ENCODE measurements around the gene AUTS2. TPM values are rescaled to one million over a fixed set of nuclear protein-coding genes. Genes with fewer than 3 reads are reported as not detected.

Gene AUTS2
- total RNA-seq, 1 experiment from 2014 or later, result 50.0 TPM

DNA sequence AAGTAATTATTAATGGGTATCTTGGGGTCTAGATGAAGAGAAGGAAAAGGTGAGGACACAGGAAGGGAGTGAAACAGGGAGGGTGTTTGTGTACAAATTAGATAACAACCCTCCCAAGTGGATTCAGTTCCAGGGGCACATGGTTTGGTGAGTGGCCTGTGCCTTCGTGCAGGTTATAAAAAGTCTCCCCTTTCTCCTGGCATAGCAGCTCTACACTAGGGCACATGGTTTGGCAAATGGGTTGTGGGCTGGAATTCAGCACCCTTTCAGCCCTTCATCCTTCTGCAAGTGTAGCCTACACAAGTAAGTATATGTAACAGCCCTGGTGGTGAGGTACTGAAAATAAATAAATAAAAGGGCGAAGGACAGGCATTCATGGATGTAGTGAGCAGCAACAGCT is 359.4 kb downstream of the AUTS2 start (continued):
- TF ChIP-seq, protein P1, sequence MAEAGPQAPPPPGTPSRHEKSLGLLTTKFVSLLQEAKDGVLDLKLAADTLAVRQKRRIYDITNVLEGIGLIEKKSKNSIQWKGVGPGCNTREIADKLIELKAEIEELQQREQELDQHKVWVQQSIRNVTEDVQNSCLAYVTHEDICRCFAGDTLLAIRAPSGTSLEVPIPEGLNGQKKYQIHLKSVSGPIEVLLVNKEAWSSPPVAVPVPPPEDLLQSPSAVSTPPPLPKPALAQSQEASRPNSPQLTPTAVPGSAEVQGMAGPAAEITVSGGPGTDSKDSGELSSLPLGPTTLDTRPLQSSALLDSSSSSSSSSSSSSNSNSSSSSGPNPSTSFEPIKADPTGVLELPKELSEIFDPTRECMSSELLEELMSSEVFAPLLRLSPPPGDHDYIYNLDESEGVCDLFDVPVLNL (CRISPR knock-in tag; IDR thresholded peaks at IDR 0.05; ENCODE audit: borderline replicate concordance, low read depth), result no peak
- TF ChIP-seq KAT7 (CRISPR knock-in tag; IDR thresholded peaks at IDR 0.05; ENCODE audit: borderline replicate concordance) (no peak), ZNF138 (CRISPR knock-in tag; conservative IDR thresholded peaks at IDR 0.05) (no peak), FOXJ3 (CRISPR knock-in tag; IDR thresholded peaks at IDR 0.05; ENCODE audit: borderline replicate concordance) (no peak), GABPB1 (CRISPR knock-in tag; IDR thresholded peaks at IDR 0.05) (no peak)
- TF ChIP-seq, protein P2, sequence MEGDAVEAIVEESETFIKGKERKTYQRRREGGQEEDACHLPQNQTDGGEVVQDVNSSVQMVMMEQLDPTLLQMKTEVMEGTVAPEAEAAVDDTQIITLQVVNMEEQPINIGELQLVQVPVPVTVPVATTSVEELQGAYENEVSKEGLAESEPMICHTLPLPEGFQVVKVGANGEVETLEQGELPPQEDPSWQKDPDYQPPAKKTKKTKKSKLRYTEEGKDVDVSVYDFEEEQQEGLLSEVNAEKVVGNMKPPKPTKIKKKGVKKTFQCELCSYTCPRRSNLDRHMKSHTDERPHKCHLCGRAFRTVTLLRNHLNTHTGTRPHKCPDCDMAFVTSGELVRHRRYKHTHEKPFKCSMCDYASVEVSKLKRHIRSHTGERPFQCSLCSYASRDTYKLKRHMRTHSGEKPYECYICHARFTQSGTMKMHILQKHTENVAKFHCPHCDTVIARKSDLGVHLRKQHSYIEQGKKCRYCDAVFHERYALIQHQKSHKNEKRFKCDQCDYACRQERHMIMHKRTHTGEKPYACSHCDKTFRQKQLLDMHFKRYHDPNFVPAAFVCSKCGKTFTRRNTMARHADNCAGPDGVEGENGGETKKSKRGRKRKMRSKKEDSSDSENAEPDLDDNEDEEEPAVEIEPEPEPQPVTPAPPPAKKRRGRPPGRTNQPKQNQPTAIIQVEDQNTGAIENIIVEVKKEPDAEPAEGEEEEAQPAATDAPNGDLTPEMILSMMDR (IDR thresholded peaks at IDR 0.05), result no peak
- TF ChIP-seq, protein P3, sequence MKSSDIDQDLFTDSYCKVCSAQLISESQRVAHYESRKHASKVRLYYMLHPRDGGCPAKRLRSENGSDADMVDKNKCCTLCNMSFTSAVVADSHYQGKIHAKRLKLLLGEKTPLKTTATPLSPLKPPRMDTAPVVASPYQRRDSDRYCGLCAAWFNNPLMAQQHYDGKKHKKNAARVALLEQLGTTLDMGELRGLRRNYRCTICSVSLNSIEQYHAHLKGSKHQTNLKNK (CRISPR knock-in tag; IDR thresholded peaks at IDR 0.05), result no peak
- TF ChIP-seq, protein P4, sequence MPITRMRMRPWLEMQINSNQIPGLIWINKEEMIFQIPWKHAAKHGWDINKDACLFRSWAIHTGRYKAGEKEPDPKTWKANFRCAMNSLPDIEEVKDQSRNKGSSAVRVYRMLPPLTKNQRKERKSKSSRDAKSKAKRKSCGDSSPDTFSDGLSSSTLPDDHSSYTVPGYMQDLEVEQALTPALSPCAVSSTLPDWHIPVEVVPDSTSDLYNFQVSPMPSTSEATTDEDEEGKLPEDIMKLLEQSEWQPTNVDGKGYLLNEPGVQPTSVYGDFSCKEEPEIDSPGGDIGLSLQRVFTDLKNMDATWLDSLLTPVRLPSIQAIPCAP (CRISPR knock-in tag; IDR thresholded peaks at IDR 0.05), result no peak

DNA sequence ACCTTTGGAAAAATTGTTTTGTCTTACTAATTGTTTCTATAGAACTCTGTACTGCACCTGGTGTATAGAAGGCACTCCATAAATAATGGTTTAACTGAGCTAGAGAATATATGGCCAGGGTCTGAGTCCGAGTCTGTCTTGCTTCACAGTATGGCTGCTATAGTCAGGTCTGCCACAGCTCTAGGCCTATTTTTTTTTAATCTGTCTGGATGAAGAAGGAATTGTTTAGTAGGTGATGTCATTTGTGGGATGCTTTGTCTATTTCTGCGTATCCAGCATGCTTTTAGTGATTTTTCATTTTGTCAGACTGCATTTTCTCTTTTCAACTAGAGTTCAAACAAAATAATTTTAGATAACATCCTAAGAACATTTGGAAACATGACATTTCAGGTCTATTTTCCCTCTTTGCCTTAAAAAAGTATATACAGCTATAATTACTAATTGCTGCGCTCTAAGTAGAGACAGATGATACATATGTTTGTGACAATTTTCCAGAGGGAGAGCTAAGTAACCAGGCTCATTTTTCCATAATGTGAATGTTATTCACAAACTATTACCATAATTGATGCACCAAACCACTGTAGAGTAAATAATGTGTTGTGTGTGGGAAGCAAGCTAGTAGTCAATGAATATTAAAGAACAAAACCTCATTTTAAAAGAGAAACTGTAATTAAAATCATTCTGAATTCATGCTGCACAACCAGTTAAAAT is 361.7 kb downstream of the AUTS2 start:
- CTCF ChIA-PET, result no interaction called here
- DNase-seq (ENCODE audit: low spot score) (no peak), ATAC-seq (no peak)
- H3K4me1 Mint-ChIP-seq, result peaks cover 17% of the 10 kb centered on the region
- H3K27me3 Mint-ChIP-seq (ENCODE audit: low read depth), result no peaks in the 10 kb centered on the region; the same call in 1 of the 2 replicates
- H3K27ac Mint-ChIP-seq, result no peak overlapping the region
- POLR2A ChIA-PET, result no interaction called here
- H3K36me3 Mint-ChIP-seq, result no peaks in the 10 kb centered on the region
- no peak overlapping the region for H3K4me3 Mint-ChIP-seq
- no peaks in the 10 kb centered on the region for H3K9me3 Mint-ChIP-seq
- TF ChIP-seq, protein P5, sequence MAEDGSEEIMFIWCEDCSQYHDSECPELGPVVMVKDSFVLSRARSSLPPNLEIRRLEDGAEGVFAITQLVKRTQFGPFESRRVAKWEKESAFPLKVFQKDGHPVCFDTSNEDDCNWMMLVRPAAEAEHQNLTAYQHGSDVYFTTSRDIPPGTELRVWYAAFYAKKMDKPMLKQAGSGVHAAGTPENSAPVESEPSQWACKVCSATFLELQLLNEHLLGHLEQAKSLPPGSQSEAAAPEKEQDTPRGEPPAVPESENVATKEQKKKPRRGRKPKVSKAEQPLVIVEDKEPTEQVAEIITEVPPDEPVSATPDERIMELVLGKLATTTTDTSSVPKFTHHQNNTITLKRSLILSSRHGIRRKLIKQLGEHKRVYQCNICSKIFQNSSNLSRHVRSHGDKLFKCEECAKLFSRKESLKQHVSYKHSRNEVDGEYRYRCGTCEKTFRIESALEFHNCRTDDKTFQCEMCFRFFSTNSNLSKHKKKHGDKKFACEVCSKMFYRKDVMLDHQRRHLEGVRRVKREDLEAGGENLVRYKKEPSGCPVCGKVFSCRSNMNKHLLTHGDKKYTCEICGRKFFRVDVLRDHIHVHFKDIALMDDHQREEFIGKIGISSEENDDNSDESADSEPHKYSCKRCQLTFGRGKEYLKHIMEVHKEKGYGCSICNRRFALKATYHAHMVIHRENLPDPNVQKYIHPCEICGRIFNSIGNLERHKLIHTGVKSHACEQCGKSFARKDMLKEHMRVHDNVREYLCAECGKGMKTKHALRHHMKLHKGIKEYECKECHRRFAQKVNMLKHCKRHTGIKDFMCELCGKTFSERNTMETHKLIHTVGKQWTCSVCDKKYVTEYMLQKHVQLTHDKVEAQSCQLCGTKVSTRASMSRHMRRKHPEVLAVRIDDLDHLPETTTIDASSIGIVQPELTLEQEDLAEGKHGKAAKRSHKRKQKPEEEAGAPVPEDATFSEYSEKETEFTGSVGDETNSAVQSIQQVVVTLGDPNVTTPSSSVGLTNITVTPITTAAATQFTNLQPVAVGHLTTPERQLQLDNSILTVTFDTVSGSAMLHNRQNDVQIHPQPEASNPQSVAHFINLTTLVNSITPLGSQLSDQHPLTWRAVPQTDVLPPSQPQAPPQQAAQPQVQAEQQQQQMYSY (CRISPR knock-in tag; IDR thresholded peaks at IDR 0.05), result no peak
- no peak for TF ChIP-seq OVOL2 (CRISPR knock-in tag; IDR thresholded peaks at IDR 0.05; ENCODE audit: borderline replicate concordance)

DNA sequence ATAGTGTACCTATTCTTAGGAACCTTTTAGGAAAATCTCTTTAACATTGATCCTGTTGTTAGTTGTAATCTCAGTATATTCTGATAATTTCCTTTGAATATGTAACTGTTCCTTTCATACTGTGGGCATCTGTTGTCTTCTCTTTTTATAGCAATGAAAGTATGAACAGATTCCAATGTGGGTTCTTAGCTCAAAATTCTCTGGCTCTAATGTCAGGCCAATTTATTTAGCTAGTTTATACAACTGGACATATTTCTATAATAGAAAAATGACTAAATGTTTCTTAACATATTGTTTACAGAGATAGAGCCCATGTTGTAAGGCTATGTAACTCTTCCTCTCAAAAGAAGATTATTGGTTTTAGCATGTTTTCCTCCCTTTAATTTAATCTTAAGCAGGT is 363.2 kb downstream of the AUTS2 start:
- H3K4me3 Mint-ChIP-seq, result no peak overlapping the region
- H3K36me3 Mint-ChIP-seq, result no peaks in the 10 kb centered on the region
- H3K9me3 Mint-ChIP-seq, result no peaks in the 10 kb centered on the region
- no peaks in the 10 kb centered on the region; the same call in 1 of the 2 replicates for H3K27me3 Mint-ChIP-seq (ENCODE audit: low read depth)
- H3K27ac Mint-ChIP-seq, result no peak overlapping the region
- peaks cover 17% of the 10 kb centered on the region for H3K4me1 Mint-ChIP-seq
- ChIA-PET POLR2A (no interaction called here), CTCF (interaction anchor here (0.6 kb wide), 1 partner anchor 884 kb away, joined by 3 read pairs; no protein-coding TSS in a partner anchor)
- ATAC-seq (no peak), DNase-seq (ENCODE audit: low spot score) (no peak)
- TF ChIP-seq ZNF263 (CRISPR knock-in tag; IDR thresholded peaks at IDR 0.05; ENCODE audit: low read depth), result no peak
- TF ChIP-seq, protein P6, sequence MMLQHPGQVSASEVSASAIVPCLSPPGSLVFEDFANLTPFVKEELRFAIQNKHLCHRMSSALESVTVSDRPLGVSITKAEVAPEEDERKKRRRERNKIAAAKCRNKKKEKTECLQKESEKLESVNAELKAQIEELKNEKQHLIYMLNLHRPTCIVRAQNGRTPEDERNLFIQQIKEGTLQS (CRISPR knock-in tag; conservative IDR thresholded peaks at IDR 0.05), result no peak
- no peak for TF ChIP-seq ZNF219 (CRISPR knock-in tag; IDR thresholded peaks at IDR 0.05; ENCODE audit: borderline replicate concordance)
- TF ChIP-seq, protein P7, sequence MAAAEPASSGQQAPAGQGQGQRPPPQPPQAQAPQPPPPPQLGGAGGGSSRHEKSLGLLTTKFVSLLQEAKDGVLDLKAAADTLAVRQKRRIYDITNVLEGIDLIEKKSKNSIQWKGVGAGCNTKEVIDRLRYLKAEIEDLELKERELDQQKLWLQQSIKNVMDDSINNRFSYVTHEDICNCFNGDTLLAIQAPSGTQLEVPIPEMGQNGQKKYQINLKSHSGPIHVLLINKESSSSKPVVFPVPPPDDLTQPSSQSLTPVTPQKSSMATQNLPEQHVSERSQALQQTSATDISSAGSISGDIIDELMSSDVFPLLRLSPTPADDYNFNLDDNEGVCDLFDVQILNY (CRISPR knock-in tag; IDR thresholded peaks at IDR 0.05), result no peak
- TF ChIP-seq NR2C2 (CRISPR knock-in tag; IDR thresholded peaks at IDR 0.05), result no peak
- TF ChIP-seq ZBTB21 (CRISPR knock-in tag; IDR thresholded peaks at IDR 0.05; ENCODE audit: borderline replicate concordance), result no peak
- TF ChIP-seq NR3C1 (CRISPR knock-in tag; conservative IDR thresholded peaks at IDR 0.05; ENCODE audit: low read depth), result no peak
- TF ChIP-seq TCF7 (CRISPR knock-in tag; IDR thresholded peaks at IDR 0.05; ENCODE audit: low read depth), result no peak
- no peak for TF ChIP-seq ZNF232 (CRISPR knock-in tag; IDR thresholded peaks at IDR 0.05)
- no peak for TF ChIP-seq FOXP1 (CRISPR knock-in tag; IDR thresholded peaks at IDR 0.05; ENCODE audit: borderline replicate concordance)
- TF ChIP-seq SMAD3 (CRISPR knock-in tag; IDR thresholded peaks at IDR 0.05; ENCODE audit: borderline replicate concordance), result no peak
- TF ChIP-seq, protein P8, sequence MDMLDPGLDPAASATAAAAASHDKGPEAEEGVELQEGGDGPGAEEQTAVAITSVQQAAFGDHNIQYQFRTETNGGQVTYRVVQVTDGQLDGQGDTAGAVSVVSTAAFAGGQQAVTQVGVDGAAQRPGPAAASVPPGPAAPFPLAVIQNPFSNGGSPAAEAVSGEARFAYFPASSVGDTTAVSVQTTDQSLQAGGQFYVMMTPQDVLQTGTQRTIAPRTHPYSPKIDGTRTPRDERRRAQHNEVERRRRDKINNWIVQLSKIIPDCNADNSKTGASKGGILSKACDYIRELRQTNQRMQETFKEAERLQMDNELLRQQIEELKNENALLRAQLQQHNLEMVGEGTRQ (CRISPR knock-in tag; IDR thresholded peaks at IDR 0.05), result no peak
- TF ChIP-seq NR1H2 (CRISPR knock-in tag; IDR thresholded peaks at IDR 0.05), result no peak
